ENCODE results near the gene SEL1L2.

SEL1L2 gene

DNA sequence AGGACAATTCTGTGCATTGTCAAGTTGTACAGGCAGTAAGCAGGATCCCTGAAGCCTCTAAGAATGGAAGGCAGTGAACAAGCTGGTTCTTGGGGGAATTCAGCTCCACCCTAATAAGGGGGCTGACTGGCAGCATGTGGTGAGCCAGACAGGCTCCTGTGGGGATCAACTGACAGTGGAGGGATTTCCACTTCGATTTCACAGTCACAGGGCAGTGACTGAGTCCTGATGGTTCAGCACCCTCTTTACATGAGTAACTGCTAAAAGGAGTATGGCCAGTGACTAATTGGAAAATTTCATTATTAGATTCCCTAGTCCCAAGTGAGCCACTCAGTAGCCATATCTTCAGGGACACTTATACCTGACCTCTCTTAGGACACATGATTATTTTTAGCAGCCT lies 127.2 kb downstream of the SEL1L2 start:
- no peak for DNase-seq (ENCODE audit: low spot score)

DNA sequence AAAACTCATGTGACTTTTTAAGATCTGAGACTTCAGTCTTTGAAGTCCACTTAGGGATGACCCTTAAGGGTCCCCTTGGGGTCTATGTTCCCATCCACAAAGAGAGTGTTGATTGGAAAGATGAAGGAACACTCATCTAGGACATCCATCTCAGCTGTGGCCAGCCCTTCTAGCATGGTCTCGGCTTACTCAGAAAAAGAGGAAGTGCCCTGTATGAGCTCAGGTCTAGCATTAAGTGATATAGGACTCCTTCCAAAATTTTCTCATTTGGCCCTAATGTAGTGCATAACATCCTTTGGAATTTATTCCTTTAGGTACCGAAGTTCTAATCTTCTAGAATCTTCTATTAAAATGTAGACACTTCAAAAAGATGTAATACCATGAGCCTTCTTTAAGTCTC lies 128.2 kb downstream of the SEL1L2 start:
- DNase-seq (ENCODE audit: low spot score) = no peak

DNA sequence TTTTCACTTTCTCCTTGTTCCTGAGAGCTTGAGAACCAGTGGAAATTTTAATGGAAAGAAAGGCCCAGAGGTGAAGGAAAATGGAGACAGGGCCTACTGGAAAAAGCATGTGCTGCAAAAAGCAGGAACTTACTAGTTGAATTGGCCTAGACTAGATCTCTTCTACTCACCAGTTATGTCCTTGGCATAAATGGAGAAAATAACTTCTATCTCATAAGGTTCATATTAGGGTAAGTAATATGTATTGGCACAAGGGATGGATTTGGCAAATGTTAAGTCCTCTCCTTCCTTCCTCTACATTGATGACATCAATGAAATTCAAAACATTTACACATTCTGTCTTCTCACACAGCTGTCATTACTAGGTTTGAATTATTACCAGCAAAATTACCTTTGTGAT lies 131.5 kb downstream of the SEL1L2 start:
- DNase-seq (ENCODE audit: low spot score) = no peak

DNA sequence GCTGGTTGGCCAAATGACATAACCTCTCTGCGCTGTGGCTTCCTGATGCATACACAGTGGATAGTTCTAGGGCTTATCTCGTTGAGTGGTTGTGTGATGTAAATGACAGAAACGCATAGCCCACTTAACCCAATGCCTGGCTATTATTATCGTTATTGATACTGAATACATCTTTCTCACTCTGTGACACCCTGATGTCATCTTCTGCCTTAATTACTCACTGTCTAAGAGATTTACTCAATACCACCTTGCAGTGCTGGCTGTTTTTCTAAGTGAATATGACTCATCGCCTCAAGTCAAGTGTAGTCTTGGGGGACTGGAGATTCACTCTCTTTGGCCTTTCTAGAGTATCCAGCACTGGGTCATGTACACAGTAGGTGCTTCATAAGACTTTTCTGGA lies 132.0 kb downstream of the SEL1L2 start:
- no peak for DNase-seq (ENCODE audit: low spot score)

DNA sequence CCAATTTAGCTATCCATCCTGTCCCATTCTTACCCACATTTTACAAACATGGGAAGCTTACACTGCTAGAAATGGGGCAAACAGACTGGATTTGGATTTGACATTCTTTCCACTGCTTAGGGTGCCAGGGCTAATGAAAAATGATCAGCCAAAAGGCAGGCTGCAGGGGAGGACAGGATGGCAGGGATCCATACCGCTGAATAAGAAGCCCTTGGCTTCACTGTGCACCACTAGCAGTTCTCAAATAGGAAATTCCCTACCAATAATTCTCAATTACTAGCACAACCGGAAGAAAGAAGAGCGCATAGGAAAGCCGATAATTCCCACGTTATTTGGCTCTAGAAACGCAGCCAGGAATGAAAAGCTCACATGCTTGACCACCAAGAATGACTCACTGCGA lies 132.5 kb downstream of the SEL1L2 start:
- no peak for DNase-seq (ENCODE audit: low spot score)

DNA sequence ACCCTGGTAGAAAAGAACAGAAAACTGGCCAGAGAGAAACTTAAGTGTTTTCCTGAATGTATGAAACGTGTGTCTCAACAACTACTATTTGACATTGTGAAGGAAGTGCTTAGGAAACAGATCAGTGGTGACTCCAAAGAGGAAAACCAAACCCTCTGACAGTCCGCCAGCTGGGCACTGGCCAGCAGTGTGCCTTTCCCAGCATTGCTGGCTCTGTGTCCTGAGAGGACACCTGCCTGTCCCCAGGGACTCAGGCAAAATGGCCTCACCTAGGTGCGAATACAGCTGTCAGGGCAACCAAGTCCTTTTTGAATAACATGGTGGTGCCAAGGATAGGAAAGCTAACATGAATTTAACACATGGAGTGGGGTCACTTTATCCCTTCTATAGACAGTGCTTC lies 133.1 kb downstream of the SEL1L2 start:
- no peak for DNase-seq (ENCODE audit: low spot score)

DNA sequence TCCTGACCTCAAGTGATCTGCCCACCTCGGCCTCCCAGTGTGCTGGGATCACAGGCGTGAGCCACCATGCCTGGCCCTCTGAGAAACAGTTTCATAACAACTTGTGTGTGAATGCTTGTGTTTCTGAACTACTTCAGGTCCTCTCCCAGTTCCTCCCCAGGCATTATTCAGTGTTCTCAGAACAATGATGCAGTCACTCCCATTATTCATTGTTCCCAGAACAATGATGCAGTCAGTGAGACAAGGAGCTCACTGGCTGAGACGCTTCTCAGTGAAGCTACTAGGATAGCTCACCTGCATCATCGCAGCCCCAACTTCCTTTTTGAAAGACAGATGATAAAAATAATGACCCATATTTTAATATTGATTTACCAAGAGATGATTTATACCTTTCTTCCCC lies 134.1 kb downstream of the SEL1L2 start:
- DNase-seq (ENCODE audit: low spot score) = no peak

DNA sequence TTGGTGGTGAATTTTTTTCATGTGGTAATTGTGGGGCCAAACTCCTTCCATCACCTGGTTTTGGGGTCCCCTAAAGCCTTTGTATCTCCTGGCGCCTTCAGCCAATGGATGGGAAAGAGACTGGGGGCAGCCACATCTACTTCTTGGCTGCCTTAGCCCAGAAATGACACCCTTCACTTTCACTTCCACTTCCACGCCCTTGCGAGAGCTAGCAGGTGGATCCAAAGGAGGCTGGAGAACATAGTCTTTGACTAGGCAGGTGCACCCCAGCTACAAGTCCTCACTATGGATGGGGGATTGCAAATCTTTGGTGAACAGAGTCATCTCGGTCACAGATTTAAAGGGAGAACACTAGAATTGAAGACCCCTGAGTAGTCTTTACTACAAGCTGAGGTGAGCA lies 134.8 kb downstream of the SEL1L2 start:
- DNase-seq (ENCODE audit: low spot score) = no peak

DNA sequence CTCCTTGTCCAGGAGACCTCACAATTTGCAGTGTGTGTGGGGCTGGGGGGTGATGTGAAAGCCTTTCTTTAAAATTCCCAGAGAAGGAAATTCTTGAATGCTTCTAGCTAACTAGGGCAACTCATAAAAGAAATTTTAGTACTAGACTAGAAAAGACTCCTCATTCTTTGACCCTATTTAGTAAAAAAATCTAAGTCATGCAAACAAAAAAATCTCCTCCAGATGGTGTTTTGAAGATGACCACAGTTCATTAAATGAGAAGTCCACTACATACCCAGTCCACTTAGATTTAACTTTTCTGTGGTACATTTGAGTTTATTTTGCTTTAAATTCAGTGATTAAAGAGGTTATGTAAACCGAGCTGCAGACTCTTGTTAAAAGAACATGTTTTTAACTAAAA lies 138.1 kb downstream of the SEL1L2 start:
- DNase-seq (ENCODE audit: low spot score) = no peak

DNA sequence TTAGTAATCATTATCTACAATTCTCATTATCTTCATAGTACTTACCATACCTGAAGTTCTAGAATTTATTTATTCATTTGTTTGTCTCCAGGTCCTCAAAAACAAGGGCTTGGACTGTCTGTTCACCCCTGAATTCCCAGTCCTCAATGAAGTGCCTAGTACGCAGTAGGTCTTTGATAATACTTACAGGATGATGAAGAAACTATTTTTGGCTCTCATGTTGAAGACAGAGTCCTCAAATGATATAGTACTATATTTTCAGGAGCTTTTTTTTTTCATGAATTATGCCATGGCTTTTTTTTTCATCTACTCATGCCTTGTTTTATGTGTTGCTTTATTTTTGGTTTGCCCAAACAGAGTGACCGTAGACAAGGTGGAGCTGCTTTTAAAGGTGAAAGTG lies 139.1 kb downstream of the SEL1L2 start:
- no peak for DNase-seq (ENCODE audit: low spot score)

DNA sequence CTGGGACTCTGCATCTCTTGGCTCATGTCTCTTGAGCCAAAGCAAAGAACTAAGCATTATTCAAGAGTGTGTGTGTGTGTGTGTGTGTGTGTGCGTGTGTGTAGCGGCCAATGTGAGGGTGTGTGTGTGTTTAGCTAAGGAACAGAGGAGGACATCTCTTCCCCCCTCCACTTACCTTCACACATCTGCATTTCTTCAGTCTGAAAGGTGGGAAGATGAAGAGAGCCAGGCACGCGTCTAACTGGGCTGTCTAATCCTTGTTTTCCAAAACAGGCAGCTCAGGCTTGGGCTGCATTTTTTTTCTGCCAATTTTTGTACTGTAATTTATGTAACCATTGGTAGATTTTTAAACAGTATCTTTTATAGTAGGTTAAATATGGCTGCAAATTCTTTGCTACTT lies 146.1 kb downstream of the SEL1L2 start:
- DNase-seq (ENCODE audit: low spot score) = no peak

DNA sequence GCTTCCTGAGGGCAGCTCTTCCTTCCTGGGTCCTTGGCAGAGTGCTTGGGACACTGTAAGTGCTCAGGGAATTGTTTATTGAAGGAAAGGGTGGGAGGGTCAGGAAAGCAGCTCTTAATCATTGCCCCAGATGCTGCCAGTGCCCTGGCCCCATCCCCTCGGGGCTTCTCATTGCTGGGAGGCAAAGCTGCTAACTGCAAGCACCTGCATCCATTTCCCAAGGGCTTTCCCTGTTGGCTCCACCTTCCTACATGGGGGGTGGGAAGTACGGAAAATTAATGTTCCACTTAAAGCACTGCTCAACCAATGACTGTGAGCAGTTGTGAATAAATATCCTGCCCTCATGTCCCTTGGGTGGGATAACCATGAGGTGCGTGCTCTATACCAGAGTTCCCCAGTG lies 149.2 kb downstream of the SEL1L2 start:
- no peak for DNase-seq (ENCODE audit: low spot score)

DNA sequence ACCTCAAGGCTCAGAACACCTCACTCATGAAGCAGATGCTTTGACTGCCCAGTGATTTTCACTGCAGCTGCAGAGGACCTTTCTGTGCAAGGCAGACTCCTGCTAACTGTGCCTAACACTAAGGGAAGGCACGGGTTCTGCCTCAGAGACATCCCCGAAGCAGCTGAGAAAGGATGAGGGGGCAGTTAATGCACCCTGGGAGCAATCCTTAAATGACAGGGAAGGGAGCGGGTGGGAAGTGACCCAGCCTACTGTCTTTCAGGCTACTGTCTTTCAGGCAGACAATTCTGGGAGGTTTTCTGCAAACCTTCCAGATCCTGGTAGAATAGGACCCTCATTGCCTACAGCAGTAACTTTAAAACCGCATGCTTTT lies 150.3 kb downstream of the SEL1L2 start:
- no peak for DNase-seq (ENCODE audit: low spot score)

DNA sequence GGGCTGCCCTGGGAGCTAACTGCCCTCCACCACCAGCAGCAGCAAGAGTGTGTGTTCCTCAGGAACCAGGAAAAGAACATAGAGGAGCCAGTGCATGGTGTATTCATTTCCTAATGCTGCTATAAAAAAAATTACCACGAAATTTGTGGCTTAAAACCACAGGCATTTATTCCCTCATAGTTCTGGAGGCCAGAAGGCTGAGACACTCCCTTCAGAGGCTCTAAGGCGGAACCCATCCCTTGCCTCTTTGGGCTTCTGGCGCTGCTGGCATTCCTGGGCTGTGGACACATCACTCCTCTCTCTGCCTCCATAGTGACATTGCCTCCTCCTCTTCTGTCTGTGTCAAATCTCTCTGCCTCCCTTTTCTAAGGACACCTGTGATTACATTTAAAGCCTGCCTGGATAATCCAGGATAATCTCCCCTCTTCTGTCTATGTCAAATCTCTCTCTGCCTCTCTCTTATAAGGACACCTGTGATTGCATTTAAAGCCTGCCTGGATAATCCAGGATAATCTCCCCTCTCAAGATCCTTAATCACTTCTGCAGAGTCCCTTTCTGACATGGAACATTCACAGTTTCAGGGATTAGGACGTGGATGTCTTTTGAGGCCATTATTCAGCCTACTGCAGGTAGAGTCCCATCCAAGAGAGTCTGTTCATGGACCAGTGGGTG lies 150.9 kb downstream of the SEL1L2 start:
- no peak for DNase-seq (ENCODE audit: low spot score)

DNA sequence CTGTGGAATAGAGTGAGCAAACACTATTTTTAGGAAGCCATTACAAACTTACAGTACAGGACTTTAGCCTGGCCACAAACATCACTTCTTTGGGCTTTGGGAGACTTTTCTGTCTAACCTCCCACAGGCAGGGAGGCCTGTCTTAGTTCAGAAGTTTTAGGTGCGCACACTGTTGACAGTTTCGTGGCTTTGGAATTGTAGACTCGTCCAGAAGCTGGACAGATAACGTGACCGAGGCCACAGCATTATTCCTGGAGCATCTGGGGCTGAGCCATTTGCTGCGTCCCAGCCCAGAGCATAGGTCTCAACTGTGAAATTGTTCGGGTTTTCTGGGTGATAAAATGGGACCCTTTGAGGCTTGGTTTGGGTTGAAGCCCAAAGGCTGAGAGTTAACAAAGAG lies 151.8 kb downstream of the SEL1L2 start:
- no peak for DNase-seq (ENCODE audit: low spot score)

DNA sequence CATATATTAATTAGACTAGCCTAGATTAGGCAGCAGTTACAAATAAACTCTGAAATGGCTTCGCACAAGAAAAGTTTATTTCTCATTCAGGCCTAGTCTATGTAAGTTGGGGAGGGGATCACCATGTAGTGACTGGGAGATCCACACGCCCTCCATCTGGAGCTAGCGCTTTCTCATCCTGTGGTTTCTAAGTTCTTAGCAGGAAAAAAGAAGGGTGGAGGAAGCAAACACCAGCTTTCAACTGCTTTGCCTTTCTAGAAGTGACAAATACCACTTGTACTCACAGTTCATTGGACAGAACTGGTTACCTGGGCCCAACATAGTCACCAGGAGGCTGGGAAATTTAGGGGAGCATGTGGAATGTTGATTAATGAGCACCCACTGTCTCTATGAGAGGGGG lies 158.9 kb downstream of the SEL1L2 start:
- no peak for DNase-seq (ENCODE audit: low spot score)

DNA sequence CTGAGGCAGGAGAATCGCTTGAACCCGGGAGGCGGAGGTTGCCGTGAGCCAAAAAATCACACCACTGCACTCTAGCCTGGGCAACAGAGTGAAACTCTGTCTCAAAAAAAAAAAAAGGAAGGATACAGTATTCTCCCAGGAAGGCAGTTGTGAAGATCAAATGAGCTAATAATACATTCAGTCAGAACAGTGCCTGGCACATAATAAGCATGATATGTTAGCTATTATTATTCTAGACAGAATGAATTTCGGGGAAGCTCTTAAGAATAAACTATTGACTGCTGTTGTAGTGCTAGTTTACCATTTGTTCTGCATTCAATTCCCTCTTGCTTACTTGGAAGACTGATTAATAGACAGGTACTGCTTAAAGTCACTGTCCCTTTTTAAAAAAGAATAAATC lies 164.9 kb downstream of the SEL1L2 start:
- DNase-seq (ENCODE audit: low spot score) = no peak

DNA sequence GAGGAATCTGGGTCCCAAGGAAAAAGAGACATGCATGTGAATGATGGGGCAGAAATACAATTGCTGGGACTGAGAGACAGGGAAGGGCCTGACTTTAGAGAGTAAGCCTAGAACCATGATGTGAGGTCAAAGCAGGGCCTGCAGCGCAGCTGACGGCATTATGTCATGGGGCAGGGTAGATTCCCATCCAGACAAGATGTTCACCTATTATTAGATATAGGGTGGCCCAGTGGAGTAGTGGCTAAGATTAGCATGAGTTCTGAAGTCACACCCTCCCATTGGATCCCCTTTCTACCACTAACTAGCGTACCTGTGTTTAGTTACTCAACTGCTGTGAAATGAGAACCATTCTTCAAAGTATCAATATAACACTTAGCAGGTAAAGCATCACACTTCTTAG lies 166.0 kb downstream of the SEL1L2 start:
- no peak for DNase-seq (ENCODE audit: low spot score)

DNA sequence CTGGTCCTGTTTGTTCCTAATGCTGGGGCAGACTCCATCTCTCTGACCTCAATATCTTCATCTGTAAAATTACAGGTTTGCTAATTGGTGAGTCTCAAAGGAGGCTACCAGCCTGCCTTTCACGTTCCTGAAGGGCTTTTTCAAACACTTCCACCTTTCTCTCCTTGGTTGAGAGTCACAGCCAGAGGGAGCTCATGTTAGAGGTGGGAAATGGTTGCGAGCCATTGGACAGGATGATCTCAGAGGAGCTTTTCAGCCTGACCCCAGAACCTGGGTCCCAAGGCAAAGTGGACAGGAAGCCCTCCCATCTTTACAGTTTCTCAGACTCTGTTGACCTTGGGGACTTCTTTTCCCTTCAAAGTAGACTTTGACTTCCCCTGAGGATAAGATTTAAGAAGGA lies 168.0 kb downstream of the SEL1L2 start:
- no peak for DNase-seq (ENCODE audit: low spot score)

DNA sequence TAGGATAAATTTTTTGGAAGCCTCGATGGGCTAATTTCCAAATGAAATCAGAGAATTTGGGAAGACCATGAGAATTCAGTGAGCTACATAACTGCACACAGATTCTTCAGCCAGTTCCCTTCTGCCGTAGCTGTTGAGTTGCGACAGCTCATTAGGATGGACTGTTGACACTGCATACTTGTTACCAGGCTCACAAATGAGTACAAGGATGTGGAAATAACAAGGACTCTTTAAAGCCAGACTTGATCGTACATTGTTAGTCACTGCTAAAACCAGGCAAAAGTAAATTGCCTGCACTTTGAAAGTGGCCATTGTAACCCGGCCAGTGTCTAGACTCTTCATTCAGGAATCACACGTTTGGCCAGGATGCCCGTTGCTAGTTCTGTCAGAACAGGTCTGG lies 168.5 kb downstream of the SEL1L2 start:
- DNase-seq (ENCODE audit: low spot score) = no peak

DNA sequence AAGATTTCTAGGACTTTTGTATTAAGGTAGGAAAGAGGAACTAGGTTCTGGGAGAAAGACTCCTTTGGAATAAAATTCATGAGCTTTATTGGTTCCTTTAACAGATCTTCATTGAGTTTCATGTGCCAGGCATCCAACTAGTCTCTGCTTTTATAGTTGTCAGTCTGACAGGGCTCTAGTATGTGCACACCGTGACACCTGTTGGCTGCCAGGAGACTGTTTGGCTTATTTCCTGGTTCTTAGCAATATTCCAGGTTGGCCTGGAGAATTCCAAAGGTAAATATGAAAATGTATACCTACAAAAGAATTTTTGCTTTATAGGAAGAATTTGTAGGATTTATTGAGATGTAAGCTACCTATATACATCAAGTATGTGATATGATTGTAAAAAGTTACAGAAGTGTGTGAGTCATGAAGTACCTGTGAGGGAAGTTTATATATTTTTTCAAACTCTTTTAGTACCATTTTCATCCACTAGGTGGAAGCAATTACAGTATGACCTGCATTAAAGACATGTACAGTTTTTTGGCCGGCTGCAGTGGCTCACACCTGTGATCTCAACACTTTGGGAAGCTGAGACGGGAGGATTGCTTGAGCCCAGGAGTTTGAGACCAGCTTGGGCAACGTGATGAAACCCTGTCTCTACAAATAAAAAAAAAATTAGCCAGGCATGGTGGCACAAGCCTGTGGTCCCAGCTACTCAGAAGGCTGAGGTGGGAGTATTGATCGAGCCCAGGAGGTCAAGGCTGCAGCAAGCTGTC lies 170.3 kb downstream of the SEL1L2 start:
- no peak for DNase-seq (ENCODE audit: low spot score)

DNA sequence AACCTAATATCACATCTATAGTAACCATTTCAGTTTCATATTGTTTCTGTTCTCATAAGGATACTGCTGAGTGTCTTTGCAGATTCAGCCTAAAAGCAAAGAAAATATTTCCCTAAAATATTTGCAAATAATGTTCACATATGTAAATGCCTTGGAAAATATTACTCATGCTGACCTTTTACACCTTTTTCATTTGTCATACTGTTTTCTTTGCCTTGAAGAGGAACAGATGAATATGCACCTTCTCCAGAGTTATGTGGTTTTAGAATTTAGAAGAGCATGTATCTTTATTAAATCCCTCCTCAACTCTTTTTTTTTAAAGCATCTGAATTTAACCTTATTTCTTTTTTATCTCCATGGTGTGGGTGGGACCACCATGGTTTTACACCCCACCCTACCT lies 173.1 kb downstream of the SEL1L2 start:
- no peak for DNase-seq (ENCODE audit: low spot score)

DNA sequence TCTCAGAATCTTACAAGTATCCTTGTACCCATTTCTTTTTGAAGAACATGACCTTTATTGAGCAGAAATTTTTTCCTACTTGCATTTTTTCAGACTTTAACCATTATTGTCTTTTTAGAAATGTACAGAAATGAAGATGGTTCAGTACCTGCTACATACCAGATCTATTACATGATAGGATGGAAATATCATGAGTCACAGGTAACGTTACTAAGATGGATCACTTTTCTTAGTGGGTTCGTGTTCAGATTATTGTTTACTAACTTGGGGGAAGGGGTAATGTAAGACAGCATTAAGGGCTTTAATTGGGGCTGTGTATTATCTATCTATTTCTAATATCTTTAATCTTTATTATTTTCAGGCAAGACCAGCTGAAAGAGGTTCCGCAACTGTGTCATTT lies 173.7 kb downstream of the SEL1L2 start:
- no peak for DNase-seq (ENCODE audit: low spot score)

DNA sequence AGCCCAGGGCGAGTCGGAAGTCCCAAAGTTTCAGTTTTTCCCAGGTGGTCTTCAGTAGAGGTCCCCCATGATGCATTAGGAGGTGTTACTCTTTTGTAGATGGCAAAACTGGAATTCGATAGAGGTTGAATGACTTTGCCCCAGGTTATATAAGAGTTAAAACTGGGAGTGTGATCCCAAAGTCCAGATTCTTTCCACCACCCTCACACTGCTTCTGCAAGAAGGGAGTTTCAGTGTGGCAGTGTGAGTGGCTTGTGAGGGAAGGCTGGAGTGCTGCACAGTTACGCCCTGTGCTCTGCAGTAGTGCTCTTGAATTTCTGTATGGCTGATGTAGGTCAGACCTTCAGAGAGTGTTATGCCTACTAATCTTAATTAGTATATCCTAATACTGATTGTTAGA lies 175.7 kb downstream of the SEL1L2 start:
- no peak for DNase-seq (ENCODE audit: low spot score)

Measured in left forelimb (tissue), 1 donor.